OCI-M1 (cell line): Measurements from ENCODE around the gene ASPRV1.

Experiments used
- DNase-seq: peaks from one replicate; lab custom pipeline; 2025; lab: John Stamatoyannopoulos, UW

The ASPRV1 gene

DNA sequence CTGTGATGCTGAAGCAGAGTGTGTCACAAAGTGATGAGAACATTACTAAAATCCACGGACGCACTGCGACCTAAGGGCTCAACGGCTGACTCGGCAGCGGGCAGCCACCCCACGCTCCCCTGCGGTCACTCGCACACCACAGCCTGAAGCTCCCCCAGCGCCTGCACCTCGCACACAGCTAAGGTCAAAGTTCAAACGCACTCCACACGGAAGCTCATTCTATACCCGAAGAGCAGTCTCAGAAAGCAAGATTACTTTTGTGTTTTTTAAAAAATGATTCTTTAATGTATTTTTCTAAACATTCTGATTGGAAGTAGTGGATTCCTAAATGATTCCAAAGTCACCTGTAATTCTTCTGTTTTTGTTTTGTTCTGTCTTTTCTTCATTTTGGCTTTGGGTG is 21.7 kb downstream of the ASPRV1 start:
- DNase-seq: no peak

- DNase-seq: no peak
Measured at GRCh38 chr2:69937968-69938367, 23.5 kb downstream of the ASPRV1 start.

- DNase-seq: no peak
Measured at GRCh38 chr2:69936906-69937305, 24.5 kb downstream of the ASPRV1 start.

DNA sequence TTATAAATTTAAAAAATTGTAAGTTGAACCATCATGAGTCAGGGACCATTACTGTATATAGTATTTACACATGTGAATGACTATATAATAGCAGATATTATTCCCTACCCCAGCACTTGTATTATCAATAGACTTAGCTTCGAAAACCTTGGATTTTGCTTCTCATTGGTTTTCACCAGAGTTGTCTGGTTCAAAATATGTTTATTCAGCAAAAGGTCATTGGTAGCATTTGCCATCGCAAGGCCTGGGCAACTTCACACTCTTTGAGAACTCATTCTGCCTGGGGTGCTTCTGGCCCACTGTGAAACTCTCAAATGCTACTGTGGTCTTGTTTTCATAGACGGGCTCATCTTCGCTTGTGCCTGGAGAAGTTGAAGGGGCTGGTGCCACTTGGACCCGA is 26.4 kb downstream of the ASPRV1 start:
- no peak for DNase-seq

DNA sequence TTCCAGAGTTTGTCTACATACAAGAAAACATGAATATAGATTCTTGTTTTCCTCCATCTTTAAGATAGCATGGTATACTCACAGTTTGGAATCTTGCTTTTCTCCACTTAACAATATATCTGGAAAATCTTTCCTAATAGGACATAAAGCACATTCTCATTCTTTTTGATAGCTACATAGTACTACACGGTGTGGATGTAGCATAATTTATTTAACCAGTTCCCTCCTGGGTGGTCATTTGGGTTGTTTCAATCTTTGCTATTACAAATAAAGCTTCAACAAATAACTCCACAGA is 26.9 kb downstream of the ASPRV1 start:
- DNase-seq: no peak

DNA sequence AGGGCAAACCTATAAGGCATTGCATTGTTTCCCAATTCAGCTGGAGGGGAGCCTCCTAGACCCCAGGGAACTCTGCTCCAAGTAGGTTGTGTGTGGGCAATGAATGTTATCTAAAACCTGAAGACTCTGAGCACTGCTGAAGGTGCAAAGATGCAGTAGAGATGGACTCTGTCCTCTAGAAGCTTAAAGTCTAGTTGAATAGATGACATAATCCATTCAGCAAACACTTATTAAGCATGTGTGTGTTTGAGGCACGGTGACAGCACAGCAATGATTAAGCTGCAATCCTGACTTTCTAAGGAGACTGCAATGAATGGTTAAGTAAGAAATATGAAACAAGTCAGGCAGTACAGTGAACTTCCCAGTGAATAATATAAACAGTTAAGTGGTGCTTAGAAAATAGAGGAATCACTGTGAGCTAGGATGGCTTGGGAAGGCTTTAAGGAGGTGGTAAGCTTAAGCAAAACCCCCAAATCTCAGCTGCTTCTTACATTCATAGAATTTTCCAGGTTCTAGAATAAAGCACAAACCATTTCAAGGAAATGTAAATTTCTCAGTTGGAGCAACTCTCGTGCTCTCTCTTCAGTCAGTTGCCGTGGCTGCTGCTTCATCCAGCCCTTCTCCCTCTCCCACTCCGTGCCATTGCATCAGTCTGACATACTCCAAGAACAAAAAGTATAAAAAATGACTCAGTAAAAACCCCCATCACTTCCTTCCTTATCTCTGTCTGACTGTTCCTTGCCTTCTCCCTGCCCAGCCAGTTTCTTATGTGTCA is 27.4 kb downstream of the ASPRV1 start:
- peak; percentile 70 for DNase-seq

DNA sequence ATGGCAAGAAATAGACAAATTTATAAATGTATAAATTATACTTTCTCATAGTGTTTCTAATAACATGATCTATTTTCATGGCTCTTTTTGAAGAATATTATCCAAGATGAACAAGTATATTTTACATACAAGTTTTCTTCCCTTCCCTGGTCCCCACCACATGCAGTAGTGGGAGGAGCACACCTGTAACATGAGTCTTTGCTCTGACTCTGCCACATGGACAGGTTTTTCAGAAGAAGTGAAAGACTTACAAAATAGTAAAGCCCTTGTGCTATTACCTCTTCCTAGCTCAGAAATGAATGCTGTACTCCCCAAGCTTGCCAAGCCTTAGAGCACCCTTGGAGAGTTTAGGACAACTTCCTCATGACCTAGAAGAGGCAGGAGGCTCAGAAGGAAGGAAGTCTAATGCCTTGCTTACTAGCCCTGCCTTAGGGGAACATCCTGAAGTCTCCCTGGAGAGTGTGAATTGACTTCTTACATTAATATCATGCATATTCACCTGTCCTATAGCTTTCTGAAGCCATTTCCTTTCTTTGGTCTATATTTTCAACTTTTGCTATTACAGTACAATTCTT is 28.1 kb downstream of the ASPRV1 start:
- peak; percentile 54 for DNase-seq

- DNase-seq: no peak
Measured at GRCh38 chr2:69932596-69932922, 28.9 kb downstream of the ASPRV1 start.

DNA sequence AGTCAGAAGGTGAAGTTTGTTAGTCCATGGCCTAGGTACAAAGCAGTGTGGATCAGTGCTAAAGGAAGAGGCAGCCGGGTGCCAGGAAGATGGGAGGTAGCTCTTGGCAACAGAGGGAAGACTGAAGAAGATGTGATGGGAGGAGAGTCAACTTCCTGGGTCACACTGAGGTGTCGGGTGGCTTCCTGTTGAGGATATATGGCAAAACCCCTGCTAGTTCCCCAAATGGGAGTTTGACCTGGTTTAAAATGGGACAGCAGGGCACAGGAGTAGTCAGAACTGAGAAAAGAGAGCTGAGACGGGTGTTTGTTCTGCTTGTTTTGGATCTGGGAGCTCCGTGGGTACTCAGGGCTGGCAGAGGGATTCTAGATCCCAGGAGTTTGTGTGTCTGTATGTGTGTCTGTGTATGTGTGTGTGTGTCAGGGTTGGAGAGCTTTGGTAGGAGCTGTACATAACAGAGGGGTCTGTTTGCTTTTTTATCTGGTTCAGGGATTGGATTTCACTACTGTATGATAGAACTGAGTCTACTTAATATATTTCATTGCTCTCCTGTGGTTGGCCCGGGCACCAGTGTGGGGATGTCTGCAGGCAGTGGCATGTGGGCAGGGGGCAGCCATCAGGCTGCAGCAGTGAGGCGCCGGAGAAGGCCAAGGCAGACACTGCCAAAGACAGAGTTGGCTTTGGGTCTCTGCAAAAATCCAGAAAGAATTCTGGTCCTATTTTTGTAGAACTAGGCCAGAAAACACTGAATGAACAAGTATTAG is 29.4 kb downstream of the ASPRV1 start:
- no peak for DNase-seq

DNA sequence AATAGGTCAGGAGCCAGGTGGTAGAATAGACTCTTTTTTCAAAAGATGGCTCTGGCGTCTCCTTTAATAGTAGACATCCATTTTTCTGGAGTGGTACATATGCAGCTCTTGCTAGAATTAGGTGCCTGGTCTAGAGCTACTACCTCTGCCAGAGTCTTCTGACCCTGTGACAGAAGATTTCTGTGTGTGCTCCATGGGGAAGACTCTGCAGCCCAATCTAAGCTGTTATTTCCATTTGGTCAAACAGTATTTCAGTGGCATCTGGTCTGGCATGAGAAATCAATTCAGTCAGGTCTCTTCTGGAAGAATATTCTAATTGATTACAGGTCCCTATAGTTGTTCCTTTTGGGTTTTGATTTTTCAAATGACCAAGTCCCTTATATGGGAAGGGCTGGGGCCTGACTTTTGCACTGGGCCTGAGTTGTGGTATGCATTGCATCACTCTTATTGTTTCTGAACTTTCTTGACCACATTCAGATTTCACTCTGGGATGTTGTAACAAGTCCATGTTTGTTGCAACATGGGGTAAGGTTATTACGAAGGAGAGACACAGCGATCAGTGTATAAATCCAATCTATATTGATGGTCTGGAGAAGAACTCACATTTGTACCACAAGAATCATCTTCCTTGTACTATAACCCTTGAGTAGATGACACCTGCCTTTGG is 34.4 kb downstream of the ASPRV1 start:
- DNase-seq: peak; percentile 83

- no peak for DNase-seq
Measured at GRCh38 chr2:69923116-69923515, 38.3 kb downstream of the ASPRV1 start.

DNA sequence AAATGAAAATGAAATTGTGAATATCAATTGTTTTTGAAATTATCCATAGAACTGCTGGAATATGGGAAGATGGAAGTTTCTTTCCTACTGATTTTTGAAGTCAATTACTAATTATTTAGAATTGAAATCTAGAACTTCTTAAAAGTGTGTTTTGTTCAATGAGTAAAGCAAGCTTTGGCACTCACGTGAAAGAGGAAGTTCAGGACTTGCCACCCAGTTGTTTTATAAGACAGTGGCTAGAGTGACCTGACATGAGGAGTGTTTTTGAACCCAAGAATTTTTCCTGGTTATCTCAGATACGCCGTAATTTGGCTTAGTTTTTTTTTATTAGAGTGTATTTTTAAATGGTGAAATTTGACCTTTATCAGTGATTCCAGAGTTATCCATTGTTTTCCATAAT is 43.0 kb downstream of the ASPRV1 start:
- peak; percentile 65 for DNase-seq

- DNase-seq: peak; percentile 68
Measured at GRCh38 chr2:69917852-69918251, 43.6 kb downstream of the ASPRV1 start.

GRCh38 chr2:69916106-69916505 is 45.3 kb downstream of the ASPRV1 start:
- DNase-seq: peak; percentile 34

GRCh38 chr2:69914950-69915945 is 46.2 kb downstream of the ASPRV1 start, which contains the start of gene MXD1:
Gene MXD1 (plus strand): TSS chr2:69915109. CDS start chr2:69915331, 222 bp downstream.
- peak; percentile 34 for DNase-seq

GRCh38 chr2:69914164-69914949 is 47.1 kb downstream of the ASPRV1 start:
- peak; percentile 100 for DNase-seq

DNA sequence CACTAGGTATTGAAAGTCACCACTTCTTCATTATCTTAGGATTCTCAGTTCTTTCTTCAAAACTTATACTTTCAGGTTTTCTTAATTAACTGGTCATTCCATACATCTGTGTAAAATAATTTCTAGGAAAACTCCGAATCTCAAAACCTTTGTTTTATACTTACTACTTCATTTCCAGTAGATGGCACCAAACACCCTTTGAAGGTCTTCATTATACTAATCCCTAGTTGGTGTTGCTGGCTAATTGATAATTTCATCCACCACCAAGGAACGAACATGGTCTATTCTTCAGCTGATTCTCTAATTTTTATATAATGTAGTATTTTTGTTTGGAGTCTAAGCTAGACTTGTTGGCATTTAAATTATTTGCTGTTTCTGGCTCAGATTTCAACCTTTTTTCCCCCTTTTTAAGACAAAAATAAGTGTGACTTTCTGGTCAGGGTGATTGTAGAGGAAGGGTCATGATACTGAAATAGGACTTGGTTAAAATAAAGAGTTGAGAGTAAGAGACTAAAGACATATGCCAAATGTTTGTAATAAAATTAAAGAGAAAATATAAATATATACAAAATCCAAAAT is 49.4 kb downstream of the ASPRV1 start:
- DNase-seq: peak; percentile 65
